Measurements from ENCODE around the gene SLC24A3. TPM values are rescaled to one million over a fixed set of nuclear protein-coding genes. Genes with fewer than 3 reads are reported as not detected.

The SLC24A3 gene
- total RNA-seq, 1 donor from 2014 or later, result 0.11 TPM

GRCh38 chr20:19658137-19658536 lies 445.7 kb downstream of the SLC24A3 start:
- no peak for DNase-seq (ENCODE audit: extremely low spot score, unreplicated experiment)
- H3K4me3 Mint-ChIP-seq (ENCODE audit: unreplicated experiment), result no peak overlapping the region
- H3K27ac Mint-ChIP-seq (ENCODE audit: unreplicated experiment), result no peak overlapping the region
- no peaks in the 10 kb centered on the region for H3K9me3 Mint-ChIP-seq (ENCODE audit: unreplicated experiment)
- peaks cover 65% of the 10 kb centered on the region for H3K27me3 Mint-ChIP-seq (ENCODE audit: unreplicated experiment)
- TF ChIP-seq CTCF (IDR thresholded peaks at IDR 0.05), result no peak
- peaks cover 8% of the 10 kb centered on the region for H3K4me1 Mint-ChIP-seq (ENCODE audit: unreplicated experiment)
- no peaks in the 10 kb centered on the region for H3K36me3 Mint-ChIP-seq (ENCODE audit: unreplicated experiment)

GRCh38 chr20:19659448-19659847 lies 447.0 kb downstream of the SLC24A3 start:
- no peaks in the 10 kb centered on the region for H3K36me3 Mint-ChIP-seq (ENCODE audit: unreplicated experiment)
- peaks cover 77% of the 10 kb centered on the region for H3K27me3 Mint-ChIP-seq (ENCODE audit: unreplicated experiment)
- no peak overlapping the region for H3K4me3 Mint-ChIP-seq (ENCODE audit: unreplicated experiment)
- H3K27ac Mint-ChIP-seq (ENCODE audit: unreplicated experiment), result no peak overlapping the region
- H3K4me1 Mint-ChIP-seq (ENCODE audit: unreplicated experiment), result peaks cover 8% of the 10 kb centered on the region
- no peaks in the 10 kb centered on the region for H3K9me3 Mint-ChIP-seq (ENCODE audit: unreplicated experiment)
- no peak for DNase-seq (ENCODE audit: extremely low spot score, unreplicated experiment)
- TF ChIP-seq CTCF (IDR thresholded peaks at IDR 0.05), result no peak

- Mint-ChIP-seq H3K27me3 (ENCODE audit: unreplicated experiment) (peaks cover 78% of the 10 kb centered on the region), H3K4me3 (ENCODE audit: unreplicated experiment) (no peak overlapping the region), H3K9me3 (ENCODE audit: unreplicated experiment) (no peaks in the 10 kb centered on the region), H3K36me3 (ENCODE audit: unreplicated experiment) (no peaks in the 10 kb centered on the region), H3K4me1 (ENCODE audit: unreplicated experiment) (peaks cover 8% of the 10 kb centered on the region), H3K27ac (ENCODE audit: unreplicated experiment) (no peak overlapping the region)
- DNase-seq (ENCODE audit: extremely low spot score, unreplicated experiment), result no peak
- no peak for TF ChIP-seq CTCF (IDR thresholded peaks at IDR 0.05)
These were observed 448.5 kb downstream of the SLC24A3 start for GRCh38 chr20:19660808-19661378.

GRCh38 chr20:19661717-19662636 lies 449.5 kb downstream of the SLC24A3 start:
- peak; percentile 96 for TF ChIP-seq CTCF (IDR thresholded peaks at IDR 0.05)
- Mint-ChIP-seq H3K4me3 (ENCODE audit: unreplicated experiment) (no peak overlapping the region), H3K36me3 (ENCODE audit: unreplicated experiment) (no peaks in the 10 kb centered on the region), H3K4me1 (ENCODE audit: unreplicated experiment) (peaks cover 8% of the 10 kb centered on the region), H3K9me3 (ENCODE audit: unreplicated experiment) (no peaks in the 10 kb centered on the region), H3K27ac (ENCODE audit: unreplicated experiment) (no peak overlapping the region), H3K27me3 (ENCODE audit: unreplicated experiment) (peaks cover 79% of the 10 kb centered on the region)
- no peak for DNase-seq (ENCODE audit: extremely low spot score, unreplicated experiment)

GRCh38 chr20:19662637-19662995 lies 450.2 kb downstream of the SLC24A3 start:
- no peaks in the 10 kb centered on the region for H3K36me3 Mint-ChIP-seq (ENCODE audit: unreplicated experiment)
- no peak overlapping the region for H3K4me3 Mint-ChIP-seq (ENCODE audit: unreplicated experiment)
- H3K9me3 Mint-ChIP-seq (ENCODE audit: unreplicated experiment), result no peaks in the 10 kb centered on the region
- H3K4me1 Mint-ChIP-seq (ENCODE audit: unreplicated experiment), result peaks cover 8% of the 10 kb centered on the region
- TF ChIP-seq CTCF (IDR thresholded peaks at IDR 0.05), result no peak
- no peak for DNase-seq (ENCODE audit: extremely low spot score, unreplicated experiment)
- peaks cover 74% of the 10 kb centered on the region for H3K27me3 Mint-ChIP-seq (ENCODE audit: unreplicated experiment)
- H3K27ac Mint-ChIP-seq (ENCODE audit: unreplicated experiment), result no peak overlapping the region
